Peyer's patch (tissue), 4 donors: ENCODE results near the gene ZNF521.

ENCODE experiments used
- CTCF ChIP-seq, 6 experiments: fragments of 450-650 bp in 4 of 6; fragments of 200-600 bp in 2 of 6; sonication (generic) in 1 of 6; IDR thresholded peaks; one replicate each; pipeline ENCODE4 v1.5.1; 2017 to 2019; ENCODE audit warnings: antibody characterized with exemption in 6 of 6, mild to moderate bottlenecking in 3 of 6, moderate library complexity in 1 of 6
- POLR2A ChIP-seq, 2 donors: fragments of 450-650 bp; IDR thresholded peaks; one replicate each; pipeline ENCODE4 v1.5.1; 2017; ENCODE audit warnings: antibody characterized with exemption in 2 of 2, mild to moderate bottlenecking in 2 of 2, moderate library complexity in 2 of 2

GRCh38 chr18:25348386-25349130 lies 3.4 kb downstream of the ZNF521 start:
- TF ChIP-seq CTCF (IDR thresholded peaks at IDR 0.05) (no peak), POLR2A (IDR thresholded peaks at IDR 0.05) (no peak)
